Measurements from ENCODE around the gene CACNB1. TPM values are rescaled to one million over a fixed set of nuclear protein-coding genes. Genes with fewer than 3 reads are reported as not detected.
A peak's percentile ranks its signal among the peaks of the same experiment; 100 is the strongest.

Gene CACNB1
- total and polyA plus RNA-seq, 2 of the 4 experiments (the other 2 are of a cell fraction) = 2.5 to 8.6 TPM

- H4K5ac ChIP-seq (ENCODE audit: low read depth, low read length) = no peak overlapping the region
- no peaks in the 10 kb centered on the region for H3K9me3 ChIP-seq (ENCODE audit: control insufficient read depth, insufficient read depth, low read length)
- intact Hi-C loops (cut with micrococcal nuclease) = no loop called here
- peak overlapping the region; percentile 78 for H2AK5ac ChIP-seq (ENCODE audit: low read depth, low read length)
- no peak overlapping the region for H4K91ac ChIP-seq (ENCODE audit: insufficient read depth, low read depth, low read length)
- no peaks in the 10 kb centered on the region for H3K27me3 ChIP-seq (ENCODE audit: control insufficient read depth, insufficient read depth, low read length)
- in situ Hi-C loops (cut with MboI; ENCODE audit: low sequenced_read_pairs) = no loop called here
- no peak overlapping the region for H2BK15ac ChIP-seq (ENCODE audit: low read depth, low read length)
- no peak overlapping the region for H3K18ac ChIP-seq (ENCODE audit: low read depth, low read length)
- no peak overlapping the region for H3K4me3 ChIP-seq (ENCODE audit: insufficient read depth, low read depth, low read length)
- H3K4me2 ChIP-seq (ENCODE audit: low read depth, low read length) = no peak overlapping the region
- H3K9me1 ChIP-seq (ENCODE audit: insufficient read depth, low read length) = peaks cover 26% of the 10 kb centered on the region
- ChIA-PET POLR2A (ENCODE audit: unreplicated experiment) (no interaction called here), CTCF (no interaction called here)
- ATAC-seq (ENCODE audit: low read depth) (peak; percentile 47), DNase-seq (peak; percentile 67)
- peaks cover 21% of the 10 kb centered on the region for H4K20me1 ChIP-seq (ENCODE audit: insufficient read depth, low read length)
- TF ChIP-seq RFX5 (IDR thresholded peaks at IDR 0.05; ENCODE audit: low read depth, low read length) (no peak), MAZ (IDR thresholded peaks at IDR 0.05; ENCODE audit: borderline replicate concordance, low read depth, low read length) (peak; percentile 66), CTCF (conservative IDR thresholded peaks at IDR 0.05; ENCODE audit: low read depth, low read length) (peak; percentile 62), NFE2L2 (IDR thresholded peaks at IDR 0.05; ENCODE audit: low read depth, low read length) (no peak), MXI1 (IDR thresholded peaks at IDR 0.05; ENCODE audit: borderline replicate concordance, low read depth, low read length) (peak; percentile 85; the same call in 1 of the 2 replicates), RAD21 (IDR thresholded peaks at IDR 0.05; ENCODE audit: low read length) (peak; percentile 61), BHLHE40 (IDR thresholded peaks at IDR 0.05; ENCODE audit: low read depth, low read length) (no peak), SMC3 (IDR thresholded peaks at IDR 0.05; ENCODE audit: low read depth, low read length) (peak; percentile 69)
- no peak overlapping the region; a peak in 1 of 4 replicates for H4K8ac ChIP-seq (ENCODE audit: low read depth in 2 of 2, low read length in 2 of 2)
- H3K27ac ChIP-seq (ENCODE audit: insufficient read depth, low read length) = no peak overlapping the region
- H3K4ac ChIP-seq (ENCODE audit: low read depth, low read length) = 0 out of 2 replicates have a peak overlapping the region, but pooled peaks have one; percentile 36
- 0 out of 2 replicates have a peak overlapping the region, but pooled peaks have one; percentile 47 for H2BK20ac ChIP-seq (ENCODE audit: low read depth, low read length)
- peaks cover 26% of the 10 kb centered on the region for H3K36me3 ChIP-seq (ENCODE audit: control insufficient read depth, insufficient read depth, low read length)
- H2AFZ ChIP-seq (replicated peaks; ENCODE audit: low read length, poor library complexity) = peak overlapping the region; percentile 44
- peaks cover 29 to 58% of the 10 kb centered on the region in 2 experiments for H3K79me1 ChIP-seq (ENCODE audit: low read depth in 1 of 2, low read length in 2 of 2)
- H3K4me1 ChIP-seq (ENCODE audit: control insufficient read depth, insufficient read depth, low read length) = peaks cover 19% of the 10 kb centered on the region
- no peak overlapping the region for H3K14ac ChIP-seq (replicated peaks; ENCODE audit: low read depth, low read length)
- no peak overlapping the region for H3K9ac ChIP-seq (ENCODE audit: low read depth, low read length)
- no peak overlapping the region for H2BK120ac ChIP-seq (ENCODE audit: low read depth, low read length)
- no peak overlapping the region for H3K56ac ChIP-seq (ENCODE audit: extremely low read depth, insufficient read depth, low read length)
- no peak overlapping the region; the same call in 1 of the 2 replicates for H3K23ac ChIP-seq (ENCODE audit: low read depth, low read length)
- BruUV-seq (replicated peaks) = no TSS peak
- no peak overlapping the region for H2BK5ac ChIP-seq (ENCODE audit: low read depth, low read length, poor library complexity, severe bottlenecking)
- WGBS, 2 experiments (ENCODE audit: extremely low coverage in 2 of 2, insufficient read length in 1 of 2) = 46% methylated on average over 8 of the region's 20 CpGs; no CpG with 5 or more reads in 1 of the 2 experiments
- dilution Hi-C loops (cut with HindIII; ENCODE audit: low sequenced_read_pairs, unreplicated experiment) = no loop called here
- peak overlapping the region; percentile 82 for H2AK9ac ChIP-seq (replicated peaks; ENCODE audit: low read depth, low read length, poor library complexity)
Observed at GRCh38 chr17:39194089-39194984, 3.1 kb downstream of the CACNB1 start.

All from IMR-90 (cell line).